SK-N-SH treated with all-trans-retinoic acid at 6 μM for 48 hours (cell line): ENCODE measurements around the gene RNF207.

Experiments
- ARNTL ChIP-seq: fragments of 450-650 bp; formaldehyde crosslinking; IDR thresholded peaks from 2 replicates; pipeline ENCODE4 v1.5.0; 2020; ENCODE audit warnings: low read depth, mild to moderate bottlenecking, moderate library complexity, borderline replicate concordance
- ESRRG ChIP-seq: fragments of 250-450 bp; sonication (Bioruptor Pico); IDR thresholded peaks from 2 replicates; pipeline ENCODE4 v1.6.1; 2021; ENCODE audit warnings: mild to moderate bottlenecking
- GLIS3 ChIP-seq: fragments of 250-450 bp; sonication (Bioruptor Pico); IDR thresholded peaks from 2 replicates; pipeline ENCODE4 v1.5.0; 2020; ENCODE audit warnings: mild to moderate bottlenecking, moderate library complexity
- OSR1 ChIP-seq: fragments of 250-450 bp; sonication (Bioruptor Pico); IDR thresholded peaks from 2 replicates; pipeline ENCODE4 v1.8.0; 2022; ENCODE audit warnings: moderate library complexity, mild to moderate bottlenecking, inconsistent platforms
- RARB ChIP-seq: fragments of 250-450 bp; sonication (Bioruptor Pico); IDR thresholded peaks from 2 replicates; pipeline ENCODE4 v1.8.0; 2021; ENCODE audit warnings: mild to moderate bottlenecking, moderate library complexity
- TCF4 ChIP-seq: fragments of 250-450 bp; sonication (Bioruptor Pico); IDR thresholded peaks from 2 replicates; pipeline ENCODE4 v1.8.0; 2021; ENCODE audit warnings: mild to moderate bottlenecking, moderate library complexity, borderline replicate concordance
- TOX ChIP-seq: fragments of 250-450 bp; sonication (Bioruptor Pico); IDR thresholded peaks from 2 replicates; pipeline ENCODE4 v1.8.0; 2021; ENCODE audit warnings: mild to moderate bottlenecking, moderate library complexity, borderline replicate concordance
- ZFP3 ChIP-seq: fragments of 250-450 bp; sonication (Bioruptor Pico); IDR thresholded peaks from 2 replicates; pipeline ENCODE4 v1.5.0; 2020; ENCODE audit warnings: mild to moderate bottlenecking, moderate library complexity
- ZFP30 ChIP-seq: fragments of 450-650 bp; formaldehyde crosslinking; IDR thresholded peaks from 2 replicates; pipeline ENCODE4 v1.5.0; 2022; ENCODE audit warnings: mild to moderate bottlenecking, moderate library complexity
- ZNF70 ChIP-seq: fragments of 450-650 bp; formaldehyde crosslinking; IDR thresholded peaks from 2 replicates; pipeline ENCODE4 v1.5.0; 2020; ENCODE audit warnings: mild to moderate bottlenecking, moderate library complexity
- TF ChIP-seq, protein P1 (sequence below): fragments of 250-450 bp; sonication (Bioruptor Pico); IDR thresholded peaks from 2 replicates; pipeline ENCODE4 v1.8.0; 2020; ENCODE audit warnings: mild to moderate bottlenecking, moderate library complexity, borderline replicate concordance

- TF ChIP-seq ESRRG (CRISPR knock-in tag) (no peak), ZNF70 (CRISPR knock-in tag) (no peak), TOX (CRISPR knock-in tag) (no peak), ZFP30 (CRISPR knock-in tag) (no peak), OSR1 (CRISPR knock-in tag) (no peak), ARNTL (CRISPR knock-in tag) (no peak), RARB (CRISPR knock-in tag) (no peak), ZFP3 (CRISPR knock-in tag) (no peak), GLIS3 (CRISPR knock-in tag) (no peak), TCF4 (no peak)
- TF ChIP-seq, protein P1, sequence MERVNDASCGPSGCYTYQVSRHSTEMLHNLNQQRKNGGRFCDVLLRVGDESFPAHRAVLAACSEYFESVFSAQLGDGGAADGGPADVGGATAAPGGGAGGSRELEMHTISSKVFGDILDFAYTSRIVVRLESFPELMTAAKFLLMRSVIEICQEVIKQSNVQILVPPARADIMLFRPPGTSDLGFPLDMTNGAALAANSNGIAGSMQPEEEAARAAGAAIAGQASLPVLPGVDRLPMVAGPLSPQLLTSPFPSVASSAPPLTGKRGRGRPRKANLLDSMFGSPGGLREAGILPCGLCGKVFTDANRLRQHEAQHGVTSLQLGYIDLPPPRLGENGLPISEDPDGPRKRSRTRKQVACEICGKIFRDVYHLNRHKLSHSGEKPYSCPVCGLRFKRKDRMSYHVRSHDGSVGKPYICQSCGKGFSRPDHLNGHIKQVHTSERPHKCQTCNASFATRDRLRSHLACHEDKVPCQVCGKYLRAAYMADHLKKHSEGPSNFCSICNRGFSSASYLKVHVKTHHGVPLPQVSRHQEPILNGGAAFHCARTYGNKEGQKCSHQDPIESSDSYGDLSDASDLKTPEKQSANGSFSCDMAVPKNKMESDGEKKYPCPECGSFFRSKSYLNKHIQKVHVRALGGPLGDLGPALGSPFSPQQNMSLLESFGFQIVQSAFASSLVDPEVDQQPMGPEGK (CRISPR knock-in tag): no peak
Observed at GRCh38 chr1:6260961-6261614, 55.2 kb downstream of the RNF207 start, which contains the start of gene GPR153.
